ENCODE data around the gene HS3ST5. TPM values are rescaled to one million over a fixed set of nuclear protein-coding genes. Genes with fewer than 3 reads are reported as not detected.

The HS3ST5 gene
- polyA plus RNA-seq, 3 donors: not detected

DNA sequence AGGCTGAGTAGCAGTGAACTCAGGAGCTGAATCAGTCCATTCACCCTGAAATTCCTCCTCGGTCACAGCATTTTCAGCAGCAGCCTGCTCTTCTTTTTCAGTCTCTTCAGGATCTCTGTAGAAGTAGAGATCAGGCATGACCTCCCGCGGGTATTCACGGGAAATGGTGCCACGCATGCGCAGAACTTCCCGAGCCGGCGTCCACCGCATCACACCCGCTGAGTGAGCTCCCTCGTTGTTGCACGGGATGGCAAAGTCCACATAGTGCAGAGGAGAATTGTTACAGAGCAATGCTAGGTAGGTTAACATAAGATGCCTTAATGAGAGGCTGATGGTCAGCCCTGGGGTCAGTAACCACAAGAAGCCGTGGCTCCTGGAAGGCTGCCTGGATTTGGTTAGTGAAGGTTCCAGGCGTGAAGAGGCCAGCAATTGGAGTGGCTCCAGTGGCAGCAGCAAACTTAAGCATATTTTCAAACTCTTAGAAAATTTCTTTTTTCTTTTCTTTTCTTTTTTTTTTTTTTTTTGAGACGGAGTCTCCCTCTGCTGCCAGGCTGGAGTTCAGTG lies 258.4 kb downstream of the HS3ST5 start:
- Mint-ChIP-seq H3K9me3 (peaks cover 0 to 3% (median 0%) of the 10 kb centered on the region in 7 donors), H3K36me3 (no peaks in the 10 kb centered on the region), H3K4me3 (no peak overlapping the region), H3K4me1 (no peaks in the 10 kb centered on the region), H3K27me3 (ENCODE audit: low read depth in 3 of 3) (peaks cover 0 to 5% (median 2%) of the 10 kb centered on the region in 3 donors), H3K27ac (no peak overlapping the region)
- no peak overlapping the region for H3K9ac ChIP-seq (ENCODE audit: insufficient read depth, low read length, poor library complexity, severe bottlenecking)
- no peaks in the 10 kb centered on the region for H3K79me2 ChIP-seq (ENCODE audit: insufficient read depth, low read length)
- H3K9me3 ChIP-seq (replicated peaks in 1 of 2; ENCODE audit: control insufficient read depth in 1 of 2, insufficient read depth in 1 of 2, low read length in 2 of 2): no peaks in the 10 kb centered on the region
- no peaks in the 10 kb centered on the region for H4K20me1 ChIP-seq (ENCODE audit: insufficient read depth, low read length)
- no peak for DNase-seq
- no peak overlapping the region for H3K4me3 ChIP-seq (replicated peaks in 1 of 3; ENCODE audit: low read depth in 2 of 3, low read length in 3 of 3)
- H3K36me3 ChIP-seq (replicated peaks in 1 of 2; ENCODE audit: control insufficient read depth in 1 of 2, insufficient read depth in 2 of 2, low read length in 2 of 2): no peaks in the 10 kb centered on the region
- no peaks in the 10 kb centered on the region for H3K27me3 ChIP-seq (ENCODE audit: control insufficient read depth in 2 of 2, insufficient read depth in 2 of 2, low read length in 2 of 2)
- no peak overlapping the region for H2AFZ ChIP-seq (ENCODE audit: insufficient read depth, low read depth, low read length, poor library complexity, severe bottlenecking)
- H3K4me2 ChIP-seq (replicated peaks; ENCODE audit: extremely low read depth, low read length, poor library complexity, severe bottlenecking): no peak overlapping the region
- TF ChIP-seq, protein P1, sequence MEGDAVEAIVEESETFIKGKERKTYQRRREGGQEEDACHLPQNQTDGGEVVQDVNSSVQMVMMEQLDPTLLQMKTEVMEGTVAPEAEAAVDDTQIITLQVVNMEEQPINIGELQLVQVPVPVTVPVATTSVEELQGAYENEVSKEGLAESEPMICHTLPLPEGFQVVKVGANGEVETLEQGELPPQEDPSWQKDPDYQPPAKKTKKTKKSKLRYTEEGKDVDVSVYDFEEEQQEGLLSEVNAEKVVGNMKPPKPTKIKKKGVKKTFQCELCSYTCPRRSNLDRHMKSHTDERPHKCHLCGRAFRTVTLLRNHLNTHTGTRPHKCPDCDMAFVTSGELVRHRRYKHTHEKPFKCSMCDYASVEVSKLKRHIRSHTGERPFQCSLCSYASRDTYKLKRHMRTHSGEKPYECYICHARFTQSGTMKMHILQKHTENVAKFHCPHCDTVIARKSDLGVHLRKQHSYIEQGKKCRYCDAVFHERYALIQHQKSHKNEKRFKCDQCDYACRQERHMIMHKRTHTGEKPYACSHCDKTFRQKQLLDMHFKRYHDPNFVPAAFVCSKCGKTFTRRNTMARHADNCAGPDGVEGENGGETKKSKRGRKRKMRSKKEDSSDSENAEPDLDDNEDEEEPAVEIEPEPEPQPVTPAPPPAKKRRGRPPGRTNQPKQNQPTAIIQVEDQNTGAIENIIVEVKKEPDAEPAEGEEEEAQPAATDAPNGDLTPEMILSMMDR (IDR thresholded peaks at IDR 0.05): no peak
- intact Hi-C loops (cut with micrococcal nuclease): no loop called here
- 96% methylated on average over 13 of the region's 16 CpGs for WGBS (ENCODE audit: insufficient coverage)
- no peaks in the 10 kb centered on the region for H3K4me1 ChIP-seq (ENCODE audit: control insufficient read depth in 1 of 2, insufficient read depth in 2 of 2, low read length in 2 of 2)
- H3K27ac ChIP-seq (ENCODE audit: low read depth in 1 of 2, low read length in 2 of 2): no peak overlapping the region

DNA sequence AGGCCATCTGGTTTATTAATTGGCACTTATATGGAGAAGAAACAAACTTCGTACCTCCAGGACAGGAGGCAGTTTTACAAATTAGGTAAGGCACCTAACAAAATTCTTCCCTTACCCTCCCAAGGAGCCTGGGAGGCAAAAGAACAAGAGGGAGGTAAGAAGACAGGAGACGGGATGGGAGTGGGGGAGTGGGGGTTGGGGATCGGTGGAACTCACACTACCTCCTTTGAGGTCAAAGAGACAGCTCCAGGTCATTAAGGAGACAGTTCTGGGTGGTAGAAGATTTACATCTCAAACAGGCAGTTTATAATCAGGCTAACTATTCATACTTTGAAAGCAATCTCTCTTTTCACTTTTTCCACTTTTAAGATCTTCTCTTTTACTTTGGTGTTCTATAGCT lies 259.6 kb downstream of the HS3ST5 start:
- TF ChIP-seq, protein P1 (IDR thresholded peaks at IDR 0.05): no peak
- Histone ChIP-seq H3K9me3 (replicated peaks in 1 of 2; ENCODE audit: control insufficient read depth in 1 of 2, insufficient read depth in 1 of 2, low read length in 2 of 2) (no peaks in the 10 kb centered on the region), H3K4me1 (ENCODE audit: control insufficient read depth in 1 of 2, insufficient read depth in 2 of 2, low read length in 2 of 2) (no peaks in the 10 kb centered on the region), H3K36me3 (replicated peaks in 1 of 2; ENCODE audit: control insufficient read depth in 1 of 2, insufficient read depth in 2 of 2, low read length in 2 of 2) (no peaks in the 10 kb centered on the region), H3K27me3 (ENCODE audit: control insufficient read depth in 2 of 2, insufficient read depth in 2 of 2, low read length in 2 of 2) (no peaks in the 10 kb centered on the region), H4K20me1 (ENCODE audit: insufficient read depth, low read length) (no peaks in the 10 kb centered on the region), H3K27ac (ENCODE audit: low read depth in 1 of 2, low read length in 2 of 2) (no peak overlapping the region), H3K79me2 (ENCODE audit: insufficient read depth, low read length) (no peaks in the 10 kb centered on the region), H3K9ac (ENCODE audit: insufficient read depth, low read length, poor library complexity, severe bottlenecking) (no peak overlapping the region), H3K4me3 (replicated peaks in 1 of 3; ENCODE audit: low read depth in 2 of 3, low read length in 3 of 3) (no peak overlapping the region), H2AFZ (ENCODE audit: insufficient read depth, low read depth, low read length, poor library complexity, severe bottlenecking) (no peak overlapping the region), H3K4me2 (replicated peaks; ENCODE audit: extremely low read depth, low read length, poor library complexity, severe bottlenecking) (no peak overlapping the region)
- no peaks in the 10 kb centered on the region for H3K36me3 Mint-ChIP-seq
- H3K4me1 Mint-ChIP-seq: no peaks in the 10 kb centered on the region
- intact Hi-C loops (cut with micrococcal nuclease): no loop called here
- no peak for DNase-seq
- H3K27ac Mint-ChIP-seq: no peak overlapping the region
- peaks cover 0 to 3% (median 0%) of the 10 kb centered on the region in 7 donors for H3K9me3 Mint-ChIP-seq
- H3K4me3 Mint-ChIP-seq: no peak overlapping the region
- peaks cover 0 to 2% (median 2%) of the 10 kb centered on the region in 3 donors for H3K27me3 Mint-ChIP-seq (ENCODE audit: low read depth in 3 of 3)
- WGBS (ENCODE audit: insufficient coverage): no CpG with 5 or more reads among the region's 3 CpGs
